ENCODE results near the gene UBAC1.

GRCh38 chr9:135903786-135904520 is 57.2 kb downstream of the UBAC1 start:
- no peak for TF ChIP-seq CTCF (IDR thresholded peaks at IDR 0.05; ENCODE audit: low read depth, low read length, missing input control)
- no peak for TF ChIP-seq ATF3 (IDR thresholded peaks at IDR 0.05)
- TF ChIP-seq RXRA (IDR thresholded peaks at IDR 0.05): no peak
- TF ChIP-seq RAD21 (IDR thresholded peaks at IDR 0.05): no peak

Data from liver (tissue), 3 donors.